Ishikawa (cell line): Measurements from ENCODE around the gene NMD3.

Experiments
- CEBPB ChIP-seq: IDR thresholded peaks from 2 replicates; pipeline ENCODE4 v1.6.1; 2012
- CREB1 ChIP-seq: IDR thresholded peaks from 2 replicates; pipeline ENCODE4 v1.6.1; 2012; ENCODE audit warnings: low read depth
- RAD21 ChIP-seq: IDR thresholded peaks from 2 replicates; pipeline ENCODE4 v1.6.1; 2012; ENCODE audit warnings: low read depth

DNA sequence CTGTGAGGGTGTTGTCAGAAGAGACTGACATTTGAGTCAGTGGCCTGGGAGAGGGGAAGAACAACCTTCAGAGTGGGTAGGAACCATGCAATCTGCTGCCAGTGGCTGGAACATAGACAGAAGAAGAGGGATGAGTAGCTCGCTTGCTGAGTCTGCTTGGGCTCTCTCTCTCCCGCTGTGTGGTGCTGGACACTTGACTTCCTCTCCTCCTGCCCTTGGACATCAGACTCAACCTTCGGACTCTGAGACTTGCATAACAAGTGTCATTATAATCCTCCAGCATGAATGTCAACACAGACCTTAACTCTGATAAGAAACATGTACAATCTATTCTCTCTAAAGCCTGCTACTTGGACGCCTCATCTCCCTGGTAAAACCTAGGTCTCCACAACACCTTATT is 5.9 kb upstream of the NMD3 start:
- TF ChIP-seq CREB1 (no peak), RAD21 (no peak), CEBPB (no peak)
